Measurements from ENCODE around the gene OR6S1. TPM values are rescaled to one million over a fixed set of nuclear protein-coding genes. Genes with fewer than 3 reads are reported as not detected.

OR6S1 gene
- not detected for total RNA-seq

- no peak for DNase-seq
Observed at GRCh38 chr14:20641591-20641990, at the start of gene OR6S1. TSS of gene OR6S1 (minus strand) at chr14:20641691. CDS start at chr14:20641691, 0 bp downstream.

- peak; percentile 83 for DNase-seq
Observed at GRCh38 chr14:20690848-20691640, 49.6 kb upstream of the OR6S1 start.

GRCh38 chr14:20688167-20688839, 46.8 kb upstream of the OR6S1 start, which contains the start of gene ANG:
TSS of gene ANG (plus strand) at chr14:20688764. CDS start at chr14:20693565, 4,801 bp downstream.
- DNase-seq = no peak

GRCh38 chr14:20687362-20688166, 46.1 kb upstream of the OR6S1 start:
- no peak for DNase-seq

GRCh38 chr14:20686386-20687143, 45.1 kb upstream of the OR6S1 start:
- DNase-seq = no peak

GRCh38 chr14:20684662-20685456, 43.4 kb upstream of the OR6S1 start:
- peak; percentile 46 for DNase-seq

GRCh38 chr14:20683891-20684661, 42.6 kb upstream of the OR6S1 start, which contains the start of gene RNASE4:
TSS of gene RNASE4 (plus strand) at chr14:20684560. CDS start at chr14:20699372, 14,812 bp downstream.
- peak; percentile 66 for DNase-seq

GRCh38 chr14:20683125-20683890, 41.8 kb upstream of the OR6S1 start:
- DNase-seq = peak; percentile 90

GRCh38 chr14:20682435-20683124, 41.1 kb upstream of the OR6S1 start:
- DNase-seq = peak; percentile 96

- no peak for DNase-seq
Observed at GRCh38 chr14:20682127-20682434, 40.6 kb upstream of the OR6S1 start.

- DNase-seq = peak; percentile 94
Observed at GRCh38 chr14:20681348-20682126, 40.0 kb upstream of the OR6S1 start.

- DNase-seq = no peak
Observed at GRCh38 chr14:20680843-20681347, 39.4 kb upstream of the OR6S1 start.

GRCh38 chr14:20680363-20680762, 38.9 kb upstream of the OR6S1 start:
- DNase-seq = no peak

- DNase-seq = no peak
Observed at GRCh38 chr14:20679907-20680306, 38.4 kb upstream of the OR6S1 start.

GRCh38 chr14:20676072-20676471, 34.6 kb upstream of the OR6S1 start:
- DNase-seq = no peak

- no peak for DNase-seq
Observed at GRCh38 chr14:20675669-20676068, 34.2 kb upstream of the OR6S1 start.

GRCh38 chr14:20671597-20672283, 30.2 kb upstream of the OR6S1 start:
- no peak for DNase-seq

Measured in skin of body (tissue), 2 donors.